ENCODE data around the gene PLXNA2. TPM values are rescaled to one million over a fixed set of nuclear protein-coding genes. Genes with fewer than 3 reads are reported as not detected.

PLXNA2 gene
- total RNA-seq, 1 experiment from 2014 or later = 0.89 TPM

DNA sequence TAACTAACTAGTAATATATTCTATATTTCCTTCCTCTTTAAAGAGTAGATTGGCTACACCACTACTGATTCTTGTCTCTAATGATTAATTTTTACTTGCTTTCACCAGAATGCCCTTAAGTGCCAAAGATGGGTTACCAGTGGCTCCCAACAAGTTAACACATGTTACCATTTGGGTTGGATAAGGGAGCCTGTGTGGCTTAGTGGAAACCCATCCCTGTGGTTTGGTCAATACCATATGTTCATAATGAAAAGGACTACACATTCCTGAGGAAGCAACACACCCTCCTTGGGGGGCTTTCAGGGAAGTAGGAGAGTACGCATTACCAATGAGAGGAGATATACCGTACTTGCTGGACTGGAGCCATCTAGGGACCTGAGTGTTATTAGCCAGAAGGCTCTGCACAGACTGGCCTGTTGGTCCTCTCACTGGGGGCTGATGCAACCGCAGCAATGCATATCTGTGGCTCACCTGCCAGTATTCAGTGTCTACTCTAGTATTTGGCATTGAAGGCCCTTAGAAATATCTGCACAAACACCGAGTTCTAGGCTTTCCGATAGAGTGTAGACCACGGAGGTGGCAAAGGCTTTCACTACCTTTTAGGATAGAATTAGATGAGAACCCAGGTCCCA, 29.3 kb upstream of the PLXNA2 start:
- Histone ChIP-seq H3K9me2 (ENCODE audit: insufficient read depth) (no peaks in the 10 kb centered on the region), H4K20me1 (ENCODE audit: insufficient read depth) (no peaks in the 10 kb centered on the region), H3K4me2 (ENCODE audit: low read length) (no peak overlapping the region), H3K36me3 (ENCODE audit: control insufficient read depth in 1 of 2, insufficient read depth in 2 of 2, low read length in 2 of 2) (no peaks in the 10 kb centered on the region), H3K9ac (ENCODE audit: low read length) (no peak overlapping the region), H3K27me3 (ENCODE audit: insufficient read depth, low read length) (peaks cover 91% of the 10 kb centered on the region), H2AFZ (ENCODE audit: low read depth, low read length, poor library complexity, severe bottlenecking) (no peak overlapping the region), H3K79me2 (ENCODE audit: insufficient read depth, low read length) (no peaks in the 10 kb centered on the region), H3K27ac (ENCODE audit: low read depth, low read length) (no peak overlapping the region), H3K4me1 (ENCODE audit: control insufficient read depth in 1 of 2, insufficient read depth in 2 of 2, low read length in 2 of 2) (no peaks in the 10 kb centered on the region), H3K9me3 (ENCODE audit: control insufficient read depth in 1 of 2, insufficient read depth in 1 of 2, low read depth in 1 of 2, low read length in 2 of 2) (no peaks in the 10 kb centered on the region), H3K4me3 (replicated peaks in 1 of 2; ENCODE audit: low read depth in 1 of 2, low read length in 2 of 2) (no peak overlapping the region)
- ChIA-PET RAD21 (ENCODE audit: low non-redundant PET in 1 of 2, low total read pairs in 2 of 2, uncharacterized antibody in 2 of 2, unreplicated experiment in 2 of 2) (no interaction called here), CTCF (no interaction called here), POLR2A (no interaction called here)
- intact Hi-C loops (cut with micrococcal nuclease) = no loop called here
- no TSS peak for BruUV-seq (replicated peaks)
- TF ChIP-seq FOSL1 (IDR thresholded peaks at IDR 0.05; ENCODE audit: low read depth) (no peak), YY1 (IDR thresholded peaks at IDR 0.05; ENCODE audit: extremely low read depth, insufficient replicate concordance, low read depth, low read length) (no peak), CEBPB (IDR thresholded peaks at IDR 0.05; ENCODE audit: low read depth) (no peak), CBX3 (IDR thresholded peaks at IDR 0.05; ENCODE audit: low read depth) (no peak), JUND (IDR thresholded peaks at IDR 0.05) (no peak)
- TF ChIP-seq, protein P1, sequence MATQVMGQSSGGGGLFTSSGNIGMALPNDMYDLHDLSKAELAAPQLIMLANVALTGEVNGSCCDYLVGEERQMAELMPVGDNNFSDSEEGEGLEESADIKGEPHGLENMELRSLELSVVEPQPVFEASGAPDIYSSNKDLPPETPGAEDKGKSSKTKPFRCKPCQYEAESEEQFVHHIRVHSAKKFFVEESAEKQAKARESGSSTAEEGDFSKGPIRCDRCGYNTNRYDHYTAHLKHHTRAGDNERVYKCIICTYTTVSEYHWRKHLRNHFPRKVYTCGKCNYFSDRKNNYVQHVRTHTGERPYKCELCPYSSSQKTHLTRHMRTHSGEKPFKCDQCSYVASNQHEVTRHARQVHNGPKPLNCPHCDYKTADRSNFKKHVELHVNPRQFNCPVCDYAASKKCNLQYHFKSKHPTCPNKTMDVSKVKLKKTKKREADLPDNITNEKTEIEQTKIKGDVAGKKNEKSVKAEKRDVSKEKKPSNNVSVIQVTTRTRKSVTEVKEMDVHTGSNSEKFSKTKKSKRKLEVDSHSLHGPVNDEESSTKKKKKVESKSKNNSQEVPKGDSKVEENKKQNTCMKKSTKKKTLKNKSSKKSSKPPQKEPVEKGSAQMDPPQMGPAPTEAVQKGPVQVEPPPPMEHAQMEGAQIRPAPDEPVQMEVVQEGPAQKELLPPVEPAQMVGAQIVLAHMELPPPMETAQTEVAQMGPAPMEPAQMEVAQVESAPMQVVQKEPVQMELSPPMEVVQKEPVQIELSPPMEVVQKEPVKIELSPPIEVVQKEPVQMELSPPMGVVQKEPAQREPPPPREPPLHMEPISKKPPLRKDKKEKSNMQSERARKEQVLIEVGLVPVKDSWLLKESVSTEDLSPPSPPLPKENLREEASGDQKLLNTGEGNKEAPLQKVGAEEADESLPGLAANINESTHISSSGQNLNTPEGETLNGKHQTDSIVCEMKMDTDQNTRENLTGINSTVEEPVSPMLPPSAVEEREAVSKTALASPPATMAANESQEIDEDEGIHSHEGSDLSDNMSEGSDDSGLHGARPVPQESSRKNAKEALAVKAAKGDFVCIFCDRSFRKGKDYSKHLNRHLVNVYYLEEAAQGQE (IDR thresholded peaks at IDR 0.05; ENCODE audit: low read depth) = no peak
- ATAC-seq (no peak), DNase-seq (ENCODE audit: low read depth, low spot score) (no peak)

DNA sequence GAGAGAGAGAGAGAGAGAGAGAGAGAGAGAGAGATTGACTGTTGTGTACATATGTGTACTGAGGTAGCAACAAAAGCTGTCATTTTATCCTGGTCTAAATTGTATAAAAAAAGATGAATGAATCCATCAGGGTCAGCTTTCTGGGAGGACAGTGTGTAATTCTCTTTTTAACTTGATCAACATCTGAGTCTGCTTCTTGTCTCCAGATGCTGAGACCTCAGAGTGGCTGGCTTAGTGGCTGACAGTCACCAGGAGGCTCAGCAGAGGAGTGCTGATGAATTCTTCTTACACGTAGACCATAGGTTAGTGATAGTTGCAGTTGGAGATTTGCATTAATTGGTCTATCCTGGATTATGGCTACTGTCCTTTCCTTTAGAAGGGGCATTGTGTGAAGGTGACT, 28.5 kb upstream of the PLXNA2 start:
- BruUV-seq (replicated peaks) = no TSS peak
- no peaks in the 10 kb centered on the region for H3K9me2 ChIP-seq (ENCODE audit: insufficient read depth)
- ATAC-seq = no peak
- RAD21 ChIA-PET (ENCODE audit: low non-redundant PET in 1 of 2, low total read pairs in 2 of 2, uncharacterized antibody in 2 of 2, unreplicated experiment in 2 of 2) = no interaction called here
- TF ChIP-seq EGR1 (IDR thresholded peaks at IDR 0.05; ENCODE audit: low read depth) (no peak), CBX3 (IDR thresholded peaks at IDR 0.05; ENCODE audit: low read depth) (no peak), ZNF274 (IDR thresholded peaks at IDR 0.05; ENCODE audit: low read depth, low read length) (no peak), TCF7L2 (IDR thresholded peaks at IDR 0.05; ENCODE audit: borderline replicate concordance, extremely low read depth, insufficient read depth, insufficient read length) (no peak)
- H3K9ac ChIP-seq (ENCODE audit: low read length) = no peak overlapping the region
- no peaks in the 10 kb centered on the region for H3K4me1 ChIP-seq (ENCODE audit: control insufficient read depth in 1 of 2, insufficient read depth in 2 of 2, low read length in 2 of 2)
- no peak overlapping the region for H3K4me2 ChIP-seq (ENCODE audit: low read length)
- peaks cover 92% of the 10 kb centered on the region for H3K27me3 ChIP-seq (ENCODE audit: insufficient read depth, low read length)
- H4K20me1 ChIP-seq (ENCODE audit: insufficient read depth) = no peaks in the 10 kb centered on the region
- CTCF ChIA-PET = no interaction called here
- intact Hi-C loops (cut with micrococcal nuclease) = no loop called here
- H3K27ac ChIP-seq (ENCODE audit: low read depth, low read length) = no peak overlapping the region
- no peak overlapping the region for H2AFZ ChIP-seq (ENCODE audit: low read depth, low read length, poor library complexity, severe bottlenecking)
- POLR2A ChIA-PET = no interaction called here
- no peaks in the 10 kb centered on the region for H3K79me2 ChIP-seq (ENCODE audit: insufficient read depth, low read length)
- DNase-seq (ENCODE audit: low read depth, low spot score) = no peak
- H3K36me3 ChIP-seq (ENCODE audit: control insufficient read depth in 1 of 2, insufficient read depth in 2 of 2, low read length in 2 of 2) = no peaks in the 10 kb centered on the region
- no peaks in the 10 kb centered on the region for H3K9me3 ChIP-seq (ENCODE audit: control insufficient read depth in 1 of 2, insufficient read depth in 1 of 2, low read depth in 1 of 2, low read length in 2 of 2)
- no peak overlapping the region for H3K4me3 ChIP-seq (replicated peaks in 1 of 2; ENCODE audit: low read depth in 1 of 2, low read length in 2 of 2)

All from HCT116 (cell line).